Gastroesophageal sphincter (tissue), 3 donors: Measurements from ENCODE around the gene ALDH16A1.

Experiments
- CTCF ChIP-seq, 4 experiments: fragments of 200-600 bp in 2 of 4; fragments of 450-650 bp in 2 of 4; sonication (generic) in 1 of 4; IDR thresholded peaks; one replicate each; pipeline ENCODE4 v1.5.1; 2017 to 2019; ENCODE audit warnings: antibody characterized with exemption in 4 of 4, mild to moderate bottlenecking in 2 of 4, moderate library complexity in 2 of 4
- POLR2A ChIP-seq, 2 donors: fragments of 450-650 bp; IDR thresholded peaks; one replicate each; pipeline ENCODE4 v1.6.1; 2017; ENCODE audit warnings: antibody characterized with exemption in 2 of 2, mild to moderate bottlenecking in 2 of 2, moderate library complexity in 1 of 2
- POLR2AphosphoS5 ChIP-seq: sonication (generic); formaldehyde crosslinking; IDR thresholded peaks from one replicate; pipeline ENCODE4 v1.6.1; 2017; ENCODE audit warnings: antibody characterized with exemption

GRCh38 chr19:49515767-49516166 is 62.7 kb downstream of the ALDH16A1 start:
- TF ChIP-seq POLR2A (IDR thresholded peaks at IDR 0.05), result no peak
- no peak for TF ChIP-seq CTCF (IDR thresholded peaks at IDR 0.05)
- TF ChIP-seq POLR2AphosphoS5, result no peak
